HEK293T (cell line): ENCODE data around the gene ZBTB38.

Experiments used
- ARNT ChIP-seq: fragments of 450-650 bp; IDR thresholded peaks from 2 replicates; pipeline ENCODE4 v1.6.1; 2017; ENCODE audit warnings: mild to moderate bottlenecking
- ELF4 ChIP-seq: fragments of 450-650 bp; IDR thresholded peaks from 2 replicates; pipeline ENCODE4 v1.6.1; 2017; ENCODE audit warnings: antibody characterized with exemption
- FOXA1 ChIP-seq: fragments of 450-650 bp; IDR thresholded peaks from 2 replicates; pipeline ENCODE4 v1.6.1; 2016; ENCODE audit warnings: mild to moderate bottlenecking
- FOXM1 ChIP-seq: fragments of 450-650 bp; IDR thresholded peaks from 2 replicates; pipeline ENCODE4 v1.6.1; 2017; ENCODE audit warnings: mild to moderate bottlenecking, borderline replicate concordance
- SP1 ChIP-seq: fragments of 450-650 bp; IDR thresholded peaks from 2 replicates; pipeline ENCODE4 v1.6.1; 2017

GRCh38 chr3:141368925-141369794 is 856 bp downstream of the ZBTB38 start:
- TF ChIP-seq FOXA1 (no peak), ELF4 (no peak), FOXM1 (no peak), ARNT (no peak), SP1 (no peak)
